GM21528 (cell line): ENCODE results near the gene NCAPG.
A peak's percentile ranks its signal among the peaks of the same experiment; 100 is the strongest.

Source experiments
- ATAC-seq: cut with Tn5 transposase; IDR thresholded peaks from one replicate; pipeline ENCODE4 v1.9.1; 2021; ENCODE audit warnings: mild to moderate bottlenecking, moderate library complexity; ENCODE audit not compliant: unreplicated experiment, low FRiP score

The NCAPG gene, protein sequence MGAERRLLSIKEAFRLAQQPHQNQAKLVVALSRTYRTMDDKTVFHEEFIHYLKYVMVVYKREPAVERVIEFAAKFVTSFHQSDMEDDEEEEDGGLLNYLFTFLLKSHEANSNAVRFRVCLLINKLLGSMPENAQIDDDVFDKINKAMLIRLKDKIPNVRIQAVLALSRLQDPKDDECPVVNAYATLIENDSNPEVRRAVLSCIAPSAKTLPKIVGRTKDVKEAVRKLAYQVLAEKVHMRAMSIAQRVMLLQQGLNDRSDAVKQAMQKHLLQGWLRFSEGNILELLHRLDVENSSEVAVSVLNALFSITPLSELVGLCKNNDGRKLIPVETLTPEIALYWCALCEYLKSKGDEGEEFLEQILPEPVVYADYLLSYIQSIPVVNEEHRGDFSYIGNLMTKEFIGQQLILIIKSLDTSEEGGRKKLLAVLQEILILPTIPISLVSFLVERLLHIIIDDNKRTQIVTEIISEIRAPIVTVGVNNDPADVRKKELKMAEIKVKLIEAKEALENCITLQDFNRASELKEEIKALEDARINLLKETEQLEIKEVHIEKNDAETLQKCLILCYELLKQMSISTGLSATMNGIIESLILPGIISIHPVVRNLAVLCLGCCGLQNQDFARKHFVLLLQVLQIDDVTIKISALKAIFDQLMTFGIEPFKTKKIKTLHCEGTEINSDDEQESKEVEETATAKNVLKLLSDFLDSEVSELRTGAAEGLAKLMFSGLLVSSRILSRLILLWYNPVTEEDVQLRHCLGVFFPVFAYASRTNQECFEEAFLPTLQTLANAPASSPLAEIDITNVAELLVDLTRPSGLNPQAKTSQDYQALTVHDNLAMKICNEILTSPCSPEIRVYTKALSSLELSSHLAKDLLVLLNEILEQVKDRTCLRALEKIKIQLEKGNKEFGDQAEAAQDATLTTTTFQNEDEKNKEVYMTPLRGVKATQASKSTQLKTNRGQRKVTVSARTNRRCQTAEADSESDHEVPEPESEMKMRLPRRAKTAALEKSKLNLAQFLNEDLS

DNA sequence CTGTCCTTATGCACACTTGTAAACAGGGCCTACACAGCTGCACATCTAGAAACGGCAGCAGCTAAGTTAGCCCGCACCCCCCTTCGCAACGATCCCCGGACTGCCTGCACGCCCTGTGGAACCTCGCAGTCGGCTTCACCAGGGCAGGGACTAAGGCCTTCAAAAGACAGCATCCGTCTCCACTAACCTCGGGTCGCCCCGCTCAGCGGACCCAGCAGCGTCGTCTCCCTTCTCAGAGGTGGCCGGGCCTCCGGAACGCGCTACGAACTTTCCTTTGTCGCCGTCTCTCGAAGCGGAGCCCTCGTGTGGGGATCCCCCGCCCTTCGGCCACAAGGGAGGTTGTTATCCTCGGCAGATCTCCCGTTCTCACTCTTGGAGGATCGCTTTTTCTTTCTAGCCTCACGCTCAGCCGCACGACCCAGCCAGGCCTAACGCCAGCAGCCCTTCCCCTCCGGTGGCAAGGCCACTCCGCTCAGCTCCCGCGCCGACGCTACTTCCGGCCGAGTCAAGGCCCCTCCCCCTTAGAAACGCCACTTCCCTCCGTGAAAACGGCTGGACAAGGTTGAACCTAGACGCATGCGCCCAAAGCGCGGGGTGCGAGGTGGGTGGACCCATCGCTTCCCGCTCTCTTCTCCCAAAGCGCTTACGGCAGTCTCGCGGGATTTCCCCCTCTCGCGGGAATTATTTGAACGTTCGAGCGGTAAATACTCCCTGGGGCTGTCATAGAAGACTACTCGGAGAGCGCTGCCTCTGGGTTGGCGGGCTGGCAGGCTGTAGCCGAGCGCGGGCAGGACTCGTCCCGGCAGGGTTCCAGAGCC is at the start of gene NCAPG, which contains the start of gene DCAF16:
NCAPG (plus strand) TSS at position 720 of the 818 bp plus-strand sequence. CDS start 99 bp downstream, outside the sequence.
DCAF16 (minus strand) TSS at position 498 of the 818 bp plus-strand sequence. CDS start 6,616 bp downstream, outside the sequence.
- ATAC-seq, result peak; percentile 94

DNA sequence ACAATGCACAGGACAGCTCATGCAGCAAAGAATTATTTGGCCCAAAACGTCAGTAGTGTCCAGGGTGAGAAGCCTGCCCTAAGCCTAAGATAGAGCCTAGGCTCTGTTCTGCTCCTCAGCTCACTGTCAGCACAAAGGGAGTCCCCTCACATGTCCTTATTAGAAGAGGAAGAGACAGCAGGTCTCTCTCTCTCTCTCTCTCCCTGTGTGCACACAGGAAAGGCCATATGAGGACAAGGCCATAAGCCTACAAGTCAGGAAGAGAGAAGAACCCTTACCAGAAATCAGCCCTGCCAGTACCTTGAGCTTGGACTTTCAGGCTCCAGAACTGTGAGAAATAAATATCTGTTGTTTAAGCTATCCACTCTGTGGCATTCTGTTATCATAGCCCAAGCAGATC is 49.7 kb upstream of the NCAPG start:
- no peak for ATAC-seq

DNA sequence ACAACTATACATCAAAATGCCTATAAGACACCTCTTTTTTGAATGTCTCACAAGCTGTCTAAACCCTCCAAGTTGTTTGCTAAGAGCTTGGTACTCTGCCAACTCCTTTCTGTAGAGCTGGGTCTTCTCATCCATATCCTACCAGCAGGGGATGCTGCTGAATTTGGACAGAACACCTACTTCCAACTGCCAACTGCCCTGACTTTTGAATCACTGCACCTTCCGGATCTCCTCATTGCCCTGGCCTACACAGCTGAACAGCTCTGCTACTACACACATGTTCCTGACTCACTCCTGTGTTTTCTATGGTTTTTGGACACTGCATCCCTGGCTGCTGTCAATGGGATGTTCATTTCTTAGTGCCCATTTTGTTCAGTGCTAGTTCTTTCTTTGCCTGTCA is 48.1 kb upstream of the NCAPG start:
- no peak for ATAC-seq

DNA sequence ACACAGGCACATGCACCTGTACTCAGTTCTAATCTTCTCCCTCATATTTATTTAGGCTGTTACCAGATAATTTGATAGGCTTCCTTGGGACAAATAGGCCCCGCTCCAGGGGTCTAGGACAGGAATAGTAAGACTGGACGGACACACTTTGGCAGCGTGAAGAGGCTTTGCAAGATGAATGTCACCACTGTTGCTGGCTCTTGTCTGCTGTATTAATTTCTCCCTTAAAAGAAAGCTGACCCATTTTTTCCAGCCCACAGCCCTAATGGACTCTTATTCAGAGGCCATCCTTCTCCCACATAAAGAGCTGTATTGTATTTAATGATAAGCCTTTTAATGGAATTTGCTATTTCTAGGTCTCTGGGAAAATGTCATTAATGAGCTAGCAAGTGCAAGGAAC is 47.4 kb upstream of the NCAPG start:
- no peak for ATAC-seq

DNA sequence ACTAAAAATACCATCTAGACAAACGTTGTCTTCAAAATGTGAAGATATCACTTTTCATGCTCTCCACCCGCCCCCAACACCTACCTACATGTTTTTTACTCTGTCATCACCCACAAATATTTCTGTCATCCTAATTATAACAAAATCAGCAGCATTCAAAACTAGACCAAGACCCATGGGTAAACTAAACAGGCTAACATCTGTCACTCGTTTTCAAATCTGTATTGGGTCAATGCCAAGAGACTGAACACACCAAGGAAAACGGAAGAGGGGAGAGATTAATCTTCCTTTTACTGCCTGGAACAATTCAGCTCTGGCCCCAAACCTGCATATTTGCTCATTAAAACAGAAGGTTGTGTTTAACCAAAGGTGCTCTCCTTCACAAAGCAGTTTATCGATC is 46.8 kb upstream of the NCAPG start:
- ATAC-seq, result no peak

DNA sequence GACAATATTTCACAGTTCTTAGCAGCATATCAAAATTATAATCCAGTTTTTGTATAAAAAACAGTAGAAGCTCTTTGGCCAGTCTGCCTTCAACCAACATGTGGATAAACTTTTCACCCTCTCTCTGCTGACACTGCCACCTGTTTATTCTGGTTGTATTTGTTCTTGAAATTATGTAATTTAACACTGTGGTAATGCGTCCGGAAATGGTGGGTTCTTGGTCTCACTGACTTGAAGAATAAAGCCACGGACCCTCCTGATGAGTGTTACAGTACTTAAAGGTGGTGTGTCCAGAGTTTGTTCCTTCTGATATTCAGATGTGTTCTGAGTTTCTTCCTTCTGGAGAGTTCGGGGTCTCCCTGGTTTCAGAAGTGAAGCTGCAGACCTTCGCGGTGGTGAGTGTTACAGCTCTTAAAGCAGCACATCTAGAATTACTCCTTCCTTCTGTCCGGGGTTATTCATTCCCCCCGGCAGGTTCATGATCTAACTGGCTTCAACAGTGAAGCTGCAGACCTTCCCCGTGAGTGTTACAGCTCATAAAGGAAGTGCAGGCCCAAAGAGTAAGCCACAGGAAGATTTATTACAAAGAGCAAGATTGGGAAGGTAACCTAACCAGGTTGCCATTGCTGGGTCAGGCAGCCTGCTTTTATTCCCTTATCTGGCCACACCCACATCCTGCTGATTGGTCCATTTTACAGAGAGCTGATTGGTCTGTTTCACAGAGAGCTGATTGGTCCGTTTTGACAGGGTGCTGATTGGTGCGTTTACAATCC is 45.1 kb upstream of the NCAPG start:
- no peak for ATAC-seq

DNA sequence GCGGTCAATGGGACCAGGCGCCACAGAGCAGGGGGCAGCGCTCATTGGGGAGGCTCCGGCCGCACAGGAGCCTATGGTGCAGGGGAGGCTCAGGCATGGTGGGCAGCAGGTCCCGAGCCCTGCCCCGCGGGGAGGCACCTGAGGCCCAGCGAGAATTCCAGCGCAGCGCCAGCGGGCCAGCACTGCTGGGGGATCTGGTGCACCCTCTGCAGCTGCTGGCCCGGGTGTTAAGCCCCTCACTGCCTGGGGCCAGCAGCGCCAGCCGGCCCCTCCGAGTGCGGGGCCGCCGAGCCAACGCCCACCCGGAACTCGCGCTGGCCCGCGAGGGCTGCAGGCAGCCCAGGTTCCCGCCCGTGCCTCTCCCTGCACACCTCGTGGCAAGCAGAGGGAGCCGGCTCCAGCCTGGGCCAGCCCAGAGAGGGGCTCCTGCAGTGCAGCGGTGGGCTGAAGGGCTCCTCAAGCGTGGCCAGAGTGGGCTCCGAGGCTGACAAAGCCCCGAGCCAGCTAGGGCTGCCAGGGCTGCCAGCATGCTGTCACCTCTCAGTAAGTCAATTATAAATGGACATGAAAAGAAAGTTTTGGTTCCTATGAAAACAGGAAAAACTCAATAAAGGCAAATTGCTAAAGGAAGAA is 43.8 kb upstream of the NCAPG start:
- ATAC-seq, result no peak

DNA sequence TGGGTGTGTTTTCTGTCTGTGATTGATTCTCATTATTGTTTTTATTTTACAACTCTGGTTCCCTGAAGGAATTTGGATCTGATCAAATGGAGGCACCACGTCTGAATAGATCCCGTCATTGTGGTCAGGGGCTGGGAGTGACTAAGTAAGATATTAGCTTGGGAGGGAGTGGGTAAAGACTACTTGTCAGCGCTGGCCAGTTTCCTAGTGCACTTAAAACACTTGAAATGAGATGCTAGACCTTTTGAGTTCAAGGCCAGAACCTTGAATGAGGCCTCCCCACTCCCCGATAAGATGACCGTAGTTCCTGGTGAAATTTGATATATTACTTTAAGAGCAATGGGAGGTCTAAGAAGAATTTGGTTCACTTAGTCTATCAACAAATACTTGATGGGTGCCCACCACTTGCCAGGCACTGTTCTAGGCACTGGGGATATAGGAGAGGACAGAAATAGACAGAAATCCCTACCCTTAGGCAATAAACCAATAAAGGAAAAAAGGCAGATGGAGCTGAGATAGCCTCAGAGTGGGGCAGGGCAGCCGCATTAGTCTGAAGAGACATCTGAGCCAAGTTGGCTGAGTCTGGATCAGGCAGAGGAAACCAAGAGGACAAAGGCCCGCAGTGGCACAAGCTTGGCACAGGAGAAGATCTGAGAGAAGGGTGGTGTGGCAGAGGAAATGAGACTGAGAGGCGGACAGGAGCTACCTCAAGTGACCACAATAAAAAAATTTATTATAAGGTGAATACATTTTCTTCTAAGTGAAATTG is 41.2 kb upstream of the NCAPG start:
- no peak for ATAC-seq

DNA sequence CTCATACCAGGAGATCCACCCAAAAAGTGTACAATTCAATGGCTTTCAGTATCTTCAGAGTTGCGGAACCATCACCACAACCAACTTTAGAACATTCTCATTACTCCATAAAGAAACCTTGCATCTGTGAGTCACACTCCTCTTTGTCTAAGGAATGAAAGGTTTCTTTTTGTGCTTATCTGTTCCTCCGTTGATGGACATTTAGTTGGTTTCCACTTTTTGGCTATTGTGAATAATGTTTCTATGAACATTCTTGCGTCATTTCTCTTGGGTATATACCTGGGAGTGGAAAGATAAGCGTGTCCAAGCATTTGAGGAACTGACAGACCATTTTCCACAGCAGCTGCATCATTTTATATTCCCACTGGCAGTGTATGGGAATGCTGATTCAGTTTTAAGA is 39.9 kb upstream of the NCAPG start:
- no peak for ATAC-seq

DNA sequence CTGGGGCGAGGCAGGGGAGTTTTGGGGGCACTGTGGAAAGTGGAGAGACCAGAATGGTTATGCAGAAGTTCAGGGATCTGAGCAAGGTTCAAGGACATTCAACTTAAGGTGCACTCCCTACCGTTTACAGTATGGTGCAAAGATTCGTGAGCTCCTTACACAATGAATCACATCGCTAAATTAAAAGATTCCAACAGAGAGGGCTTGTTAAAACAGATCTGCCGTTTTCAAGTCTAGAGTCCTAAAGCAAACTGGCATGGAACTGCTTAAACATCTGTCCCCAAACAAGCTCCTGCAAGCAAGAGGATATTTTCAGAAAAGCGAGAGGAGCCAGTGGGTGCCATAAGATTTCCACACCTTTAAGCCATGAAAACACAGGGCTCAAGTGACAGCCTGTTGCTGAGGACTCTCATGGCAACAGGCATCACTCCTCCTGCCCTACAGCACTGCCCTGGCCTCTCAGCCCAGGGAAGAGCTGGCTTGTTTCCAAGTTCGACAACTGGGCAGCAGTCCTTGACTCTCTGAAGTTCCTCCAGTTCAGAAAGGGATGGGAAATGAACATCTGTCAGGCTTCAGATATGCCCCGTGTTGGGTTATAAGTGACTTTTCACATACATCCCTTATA is 39.4 kb upstream of the NCAPG start:
- ATAC-seq, result no peak

DNA sequence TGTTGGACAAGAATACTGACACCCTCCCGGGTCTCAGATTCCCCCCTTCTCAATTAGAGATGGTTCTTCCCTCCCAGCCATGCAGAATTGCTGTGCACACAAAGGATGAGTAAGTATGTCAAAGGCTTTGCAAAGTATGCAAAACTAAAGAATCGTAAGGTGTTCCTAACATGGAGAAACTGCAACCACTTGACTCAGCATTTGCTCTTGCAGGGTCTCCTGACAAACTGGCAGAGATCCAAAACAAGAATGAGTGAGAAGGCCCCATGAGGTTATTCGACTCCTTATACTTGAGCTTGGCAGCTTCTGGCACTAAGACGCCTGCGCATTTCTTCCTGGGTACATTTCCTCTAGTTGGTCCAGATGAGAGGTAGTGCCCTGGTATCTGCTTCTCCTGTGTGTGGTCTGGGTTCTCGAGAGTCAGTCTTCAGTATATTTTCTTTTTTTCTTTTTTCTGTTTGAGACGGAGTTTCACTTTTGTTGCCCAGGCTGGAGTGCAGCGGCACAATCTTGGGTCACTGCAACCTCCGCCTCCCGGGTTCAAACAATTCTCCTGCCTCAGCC is 37.6 kb upstream of the NCAPG start:
- no peak for ATAC-seq

DNA sequence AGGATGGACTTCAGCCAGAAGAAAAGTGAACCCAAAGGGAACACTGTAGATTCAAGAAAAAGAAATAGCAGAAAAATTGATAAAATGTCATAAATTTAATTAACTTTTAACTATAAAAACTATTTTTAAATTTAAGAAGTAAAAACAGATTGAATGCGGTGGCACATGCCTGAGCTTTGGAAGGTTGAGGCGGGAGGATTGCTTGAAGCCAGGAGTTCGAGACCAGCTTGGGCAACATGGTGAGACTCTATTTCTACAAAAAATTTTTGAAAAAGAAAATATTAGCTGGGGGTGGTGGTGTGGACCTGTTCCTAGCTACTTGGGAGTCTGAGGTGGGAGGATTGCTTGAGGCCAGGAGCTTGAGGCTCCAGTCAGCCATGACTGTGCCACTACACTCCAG is 32.3 kb upstream of the NCAPG start:
- ATAC-seq, result no peak

DNA sequence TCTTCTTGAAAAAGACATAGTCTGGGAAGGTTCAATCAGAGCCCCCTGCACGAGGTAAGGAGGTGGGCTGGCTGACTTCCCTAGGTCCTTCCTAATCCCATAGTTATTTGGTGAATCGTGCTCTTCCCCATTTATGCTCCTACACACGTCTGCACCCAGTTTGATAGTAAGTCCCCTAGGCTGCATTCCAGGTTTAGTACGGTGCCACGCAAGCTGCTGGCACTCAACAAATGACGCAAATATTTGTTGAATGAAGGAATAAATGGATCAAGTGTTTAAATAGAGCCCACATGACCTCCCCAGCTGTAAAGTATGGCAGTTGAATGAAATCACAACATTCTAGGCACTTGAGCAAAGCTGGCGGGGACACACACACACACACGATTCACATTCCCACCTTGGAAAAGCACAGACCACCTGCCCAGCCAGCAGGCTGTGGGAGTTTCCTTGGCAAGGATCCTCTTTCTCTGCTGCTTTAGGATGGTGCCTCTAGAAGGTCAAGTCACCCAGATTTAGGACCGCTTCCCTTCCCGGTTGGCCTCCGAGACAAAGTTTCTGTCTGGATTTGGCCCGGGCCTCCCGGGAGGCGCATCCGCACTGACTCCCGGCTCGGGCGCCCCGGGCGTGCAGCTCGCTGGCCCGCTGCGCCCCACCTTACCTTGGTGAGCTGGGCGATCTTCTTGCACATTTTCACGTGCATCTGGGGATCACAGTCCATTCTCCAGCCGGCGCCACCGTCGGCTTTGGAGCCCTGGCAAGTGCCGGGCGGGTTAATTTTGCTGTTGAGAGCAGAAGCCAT is 30.1 kb upstream of the NCAPG start:
- no peak for ATAC-seq

DNA sequence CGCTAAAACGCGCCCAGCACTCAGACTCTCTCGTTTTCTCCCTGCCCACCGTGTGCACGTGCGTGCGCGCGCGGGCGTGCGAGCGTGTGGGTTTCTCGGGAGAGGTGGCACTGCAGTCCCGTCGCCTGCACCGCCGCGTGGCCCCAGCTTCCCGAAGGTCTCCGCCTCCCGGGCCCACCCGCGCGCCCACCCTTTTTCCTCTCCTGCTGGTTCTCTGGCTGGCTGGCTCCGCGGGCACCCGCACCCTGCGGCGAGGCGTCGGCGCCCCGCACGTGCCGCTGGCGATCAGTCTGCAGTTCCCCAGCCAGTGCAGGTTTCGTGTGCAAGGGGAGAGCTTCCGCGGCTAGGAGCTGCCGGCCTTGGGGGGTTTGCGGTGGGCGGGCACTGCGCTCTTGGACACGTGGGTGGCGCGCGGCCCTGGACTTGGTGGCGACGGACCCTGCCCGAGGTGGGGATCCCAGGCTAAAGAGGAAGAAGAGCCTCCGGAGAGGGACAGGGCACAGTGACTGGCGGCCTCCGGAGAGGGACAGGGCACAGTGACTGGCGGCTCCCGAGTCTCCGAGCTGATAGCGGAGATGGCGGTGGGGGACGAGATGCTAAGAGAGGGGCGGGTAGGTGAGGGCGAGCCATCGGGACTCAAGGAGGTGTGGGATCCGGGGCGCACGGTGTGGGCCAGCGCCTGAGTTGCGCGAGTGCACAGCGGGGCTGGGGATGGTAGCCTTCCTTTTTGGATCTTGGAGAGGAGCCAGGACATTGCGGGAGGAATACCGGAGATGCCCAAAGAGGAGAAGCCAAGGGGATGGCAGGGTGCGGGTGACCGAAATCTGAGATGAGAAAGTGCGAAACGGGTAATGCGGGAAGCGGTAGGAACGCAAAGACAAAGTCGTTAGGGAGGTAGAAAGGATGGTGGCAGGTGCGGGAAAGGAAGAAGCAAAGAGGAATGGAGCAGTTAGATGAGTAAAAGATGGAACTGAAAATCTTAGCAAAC is 29.2 kb upstream of the NCAPG start, which contains the start of gene FAM184B:
FAM184B (minus strand) TSS at position 322 of the 988 bp plus-strand sequence. CDS start 322 bp downstream, outside the sequence.
- no peak for ATAC-seq

DNA sequence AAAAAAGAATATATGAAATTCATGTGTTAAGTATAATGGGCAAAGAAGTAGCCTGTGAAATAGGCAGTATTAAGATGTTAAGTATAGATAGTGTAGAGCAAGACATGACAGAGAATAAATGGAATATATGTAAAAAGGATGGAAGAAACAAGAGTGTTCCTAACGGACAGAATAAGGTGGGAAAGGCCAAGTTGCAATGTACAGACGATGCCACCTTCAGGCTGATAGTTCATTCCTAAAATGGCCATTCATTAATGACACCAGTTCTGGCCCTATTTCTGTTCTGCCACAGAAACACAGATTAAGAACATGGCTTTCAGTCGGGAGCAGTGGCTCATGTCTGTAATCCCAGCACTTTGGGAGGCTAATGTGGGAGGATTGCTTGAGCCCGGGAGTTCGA is 24.9 kb upstream of the NCAPG start:
- ATAC-seq, result no peak

DNA sequence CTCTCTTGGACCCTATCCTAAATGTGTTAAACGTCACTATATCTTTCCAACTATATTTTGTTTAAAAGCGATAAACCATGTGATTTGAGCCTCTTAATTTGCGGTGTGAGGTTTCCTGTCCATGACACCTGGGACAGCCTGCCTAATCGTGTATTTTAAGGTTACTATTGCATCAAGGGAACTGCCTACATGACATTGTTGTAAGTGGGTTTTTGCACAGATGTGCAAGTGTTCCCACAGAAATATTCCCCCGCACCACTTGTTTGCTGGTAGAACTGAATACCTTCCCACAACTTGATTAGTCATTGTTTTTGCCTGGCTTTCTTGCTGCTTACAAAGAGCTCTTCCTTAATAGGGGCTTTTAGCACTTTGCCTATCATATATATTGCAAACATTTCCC is 24.2 kb upstream of the NCAPG start:
- no peak for ATAC-seq
